ENCODE data around the gene RAB11FIP4.

DNA sequence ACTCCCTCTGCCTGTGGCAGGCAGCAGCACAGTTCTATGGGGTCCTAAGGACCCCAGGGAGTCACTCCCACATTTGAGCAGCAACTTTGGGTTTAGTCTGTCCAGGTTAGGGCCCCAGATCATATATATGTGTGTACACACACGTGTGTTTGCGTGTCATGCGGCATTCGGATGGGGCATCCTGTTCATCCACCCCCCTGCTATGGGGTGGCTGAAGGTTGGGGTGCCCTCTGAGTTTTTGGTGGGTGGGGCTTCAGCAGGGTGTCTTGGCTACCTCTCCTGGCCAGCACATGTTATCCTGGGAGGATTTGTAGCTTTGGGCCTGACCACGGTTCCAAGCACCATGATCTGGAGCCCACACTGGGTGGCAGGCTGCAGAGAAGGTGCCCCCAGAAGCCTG, 100.7 kb downstream of the RAB11FIP4 start:
- TF ChIP-seq, protein P1, sequence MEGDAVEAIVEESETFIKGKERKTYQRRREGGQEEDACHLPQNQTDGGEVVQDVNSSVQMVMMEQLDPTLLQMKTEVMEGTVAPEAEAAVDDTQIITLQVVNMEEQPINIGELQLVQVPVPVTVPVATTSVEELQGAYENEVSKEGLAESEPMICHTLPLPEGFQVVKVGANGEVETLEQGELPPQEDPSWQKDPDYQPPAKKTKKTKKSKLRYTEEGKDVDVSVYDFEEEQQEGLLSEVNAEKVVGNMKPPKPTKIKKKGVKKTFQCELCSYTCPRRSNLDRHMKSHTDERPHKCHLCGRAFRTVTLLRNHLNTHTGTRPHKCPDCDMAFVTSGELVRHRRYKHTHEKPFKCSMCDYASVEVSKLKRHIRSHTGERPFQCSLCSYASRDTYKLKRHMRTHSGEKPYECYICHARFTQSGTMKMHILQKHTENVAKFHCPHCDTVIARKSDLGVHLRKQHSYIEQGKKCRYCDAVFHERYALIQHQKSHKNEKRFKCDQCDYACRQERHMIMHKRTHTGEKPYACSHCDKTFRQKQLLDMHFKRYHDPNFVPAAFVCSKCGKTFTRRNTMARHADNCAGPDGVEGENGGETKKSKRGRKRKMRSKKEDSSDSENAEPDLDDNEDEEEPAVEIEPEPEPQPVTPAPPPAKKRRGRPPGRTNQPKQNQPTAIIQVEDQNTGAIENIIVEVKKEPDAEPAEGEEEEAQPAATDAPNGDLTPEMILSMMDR (IDR thresholded peaks at IDR 0.05) = no peak
- no peak for TF ChIP-seq EZH2 (IDR thresholded peaks at IDR 0.05)
- no peak for TF ChIP-seq EZH2phosphoT487 (IDR thresholded peaks at IDR 0.05)

All from neural progenitor cell (in vitro differentiated cells).